CD4-positive, alpha-beta T cell treated with Interleukin-6 at 100 ng/mL for 8 hours (primary cell): ENCODE measurements around the gene TUNAR.
"Not testable (repeated sequence)": the region's sequence is repeated elsewhere in the genome, so short reads cannot be mapped to it uniquely, and the experiment has no call there.

ENCODE experiments used
- DNase-seq: peaks from one replicate; pipeline ENCODE4 v3.0.0-alpha.2; 2020; ENCODE audit warnings: mixed read lengths, low spot score

TUNAR gene

GRCh38 chr14:95918466-95918865, 41.8 kb downstream of the TUNAR start:
- no peak for DNase-seq

- no peak for DNase-seq
These were observed 44.3 kb downstream of the TUNAR start for GRCh38 chr14:95920769-95921438.

DNA sequence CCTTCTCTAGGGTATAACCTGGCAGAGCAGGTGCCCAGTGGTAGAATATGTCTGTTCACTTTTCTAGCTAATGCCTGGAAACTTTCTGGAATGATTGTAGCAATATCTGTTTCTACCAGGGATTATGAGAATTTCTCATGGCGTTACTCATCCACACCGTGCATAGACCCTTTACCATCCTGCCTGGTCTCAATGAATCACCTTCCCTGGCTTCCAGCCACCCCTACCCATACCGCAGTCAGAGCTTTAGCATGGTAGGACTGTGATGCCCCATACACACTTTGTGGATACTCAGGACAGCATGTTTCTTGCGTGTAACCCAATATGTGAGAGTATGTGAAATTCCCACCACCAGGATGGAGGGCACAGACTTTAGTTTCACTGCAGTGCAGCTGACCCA, 45.4 kb downstream of the TUNAR start:
- no peak for DNase-seq

DNA sequence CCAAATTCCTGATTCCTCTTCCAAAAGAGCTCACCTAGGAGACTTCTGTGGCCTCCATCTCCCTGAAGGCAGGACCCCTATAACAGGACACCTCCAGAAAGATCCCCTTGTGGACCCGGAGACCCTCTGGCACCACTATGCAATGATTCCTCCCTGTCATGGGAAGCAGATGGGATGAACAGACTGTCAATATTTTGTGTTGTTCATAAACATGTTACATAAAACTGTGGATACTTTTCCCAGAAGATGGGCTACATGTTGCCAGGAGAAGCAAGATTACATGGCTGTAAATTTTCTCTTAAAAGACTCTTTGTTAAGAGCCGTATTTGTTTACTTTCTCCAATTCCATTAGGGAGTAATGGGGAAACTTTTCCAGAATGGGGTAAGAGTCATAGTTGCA, 52.1 kb downstream of the TUNAR start:
- DNase-seq, result no peak

- no peak for DNase-seq
These were observed 54.8 kb downstream of the TUNAR start for GRCh38 chr14:95931384-95931783.

- DNase-seq, result no peak
These were observed 58.7 kb downstream of the TUNAR start for GRCh38 chr14:95935228-95935822.

GRCh38 chr14:95936041-95936440, 59.4 kb downstream of the TUNAR start:
- DNase-seq, result no peak

DNA sequence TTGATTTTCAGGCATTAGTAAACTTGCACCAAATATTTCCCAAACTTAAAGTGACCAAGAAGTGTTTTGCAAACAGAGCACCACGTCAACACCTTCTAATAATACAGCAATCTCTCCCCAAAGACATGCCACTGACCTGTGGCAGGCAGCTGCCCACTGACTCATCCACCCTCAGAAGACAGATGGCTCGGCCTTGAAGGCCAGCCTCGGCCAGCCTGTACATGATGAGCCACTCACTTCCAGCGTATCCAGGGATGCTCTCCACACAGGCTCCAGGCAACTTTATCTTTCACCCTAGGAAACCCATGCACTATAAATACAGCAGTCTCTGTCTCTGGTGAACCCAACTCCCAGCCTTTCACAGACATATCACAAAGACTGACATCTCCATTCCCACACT, 62.7 kb downstream of the TUNAR start:
- no peak for DNase-seq

- DNase-seq, result no peak
These were observed 65.3 kb downstream of the TUNAR start for GRCh38 chr14:95941897-95942296.

DNA sequence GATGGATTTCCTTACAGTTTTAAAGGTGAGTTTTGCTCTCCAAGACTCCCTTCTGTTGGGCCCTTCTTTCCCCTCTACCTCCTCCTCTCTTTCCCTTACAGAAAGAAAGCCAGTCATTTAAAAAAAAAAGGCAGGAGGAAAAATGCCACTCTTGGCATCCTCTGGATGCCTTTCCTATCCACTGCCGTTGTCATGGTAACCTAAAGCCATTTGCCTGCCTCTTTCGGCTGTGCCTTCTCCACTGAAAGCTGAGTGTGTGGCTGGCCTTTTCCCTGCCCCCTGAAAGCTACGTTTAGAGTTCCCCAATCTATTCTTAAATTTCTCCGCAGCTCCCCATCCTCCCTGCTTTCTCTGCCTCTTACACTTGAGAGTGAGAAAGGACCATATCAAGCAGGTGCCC, 67.1 kb downstream of the TUNAR start:
- DNase-seq, result no peak

- DNase-seq, result no peak
These were observed 67.8 kb downstream of the TUNAR start for GRCh38 chr14:95944462-95944861.

GRCh38 chr14:95946867-95947266, 70.2 kb downstream of the TUNAR start:
- DNase-seq, result no peak

- no peak for DNase-seq
These were observed 71.9 kb downstream of the TUNAR start for GRCh38 chr14:95948558-95948981.

DNA sequence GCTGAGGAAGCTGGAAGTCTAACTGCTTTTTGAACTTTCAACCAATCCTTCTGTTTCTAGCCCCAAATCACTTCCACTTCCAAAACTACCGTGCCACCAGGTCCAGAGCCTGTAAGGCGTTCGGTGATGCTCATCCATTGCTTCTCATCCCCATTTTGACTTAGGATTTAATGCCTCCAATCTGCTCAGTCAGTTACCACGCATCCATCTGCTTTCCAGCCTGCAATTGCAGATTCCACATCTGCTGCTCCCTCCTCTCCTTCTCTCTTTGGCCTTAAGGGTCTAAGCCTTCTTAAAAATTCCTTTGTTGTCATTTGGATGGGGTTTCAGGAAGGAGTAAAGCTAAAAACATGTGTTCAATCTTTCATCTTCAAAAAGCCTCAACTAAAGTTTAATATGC, 74.7 kb downstream of the TUNAR start:
- no peak for DNase-seq

DNA sequence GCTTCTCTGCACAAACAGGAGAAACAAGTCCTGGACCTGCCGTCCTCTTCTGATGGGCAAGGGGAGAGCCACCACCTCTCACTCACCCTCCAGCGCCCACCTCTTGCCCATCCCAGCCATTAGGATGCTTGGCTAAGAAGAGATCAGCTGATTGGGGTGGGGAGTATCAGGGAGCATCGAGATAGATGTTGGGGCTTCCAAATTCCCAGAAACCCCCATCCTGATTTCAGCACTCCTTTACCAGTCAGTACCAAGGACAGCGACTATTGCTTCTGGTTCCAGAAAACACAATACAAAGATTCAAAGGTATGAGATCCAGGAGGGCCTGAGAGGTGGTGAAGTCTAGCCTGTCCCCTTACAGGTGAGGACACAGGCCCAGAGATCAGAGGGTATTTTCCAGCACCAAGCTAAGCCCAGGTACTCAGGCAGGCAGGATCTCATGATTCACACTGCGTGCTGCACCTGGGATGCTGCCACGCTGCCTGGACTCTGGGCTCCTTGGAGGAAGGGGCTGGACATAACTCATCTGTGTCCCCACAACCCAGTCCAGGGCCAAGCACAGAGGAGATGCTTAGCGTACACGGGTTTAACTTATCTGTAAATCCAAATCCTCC, 76.6 kb downstream of the TUNAR start:
- no peak for DNase-seq

- no peak for DNase-seq
These were observed 80.2 kb downstream of the TUNAR start for GRCh38 chr14:95956601-95957460.

DNA sequence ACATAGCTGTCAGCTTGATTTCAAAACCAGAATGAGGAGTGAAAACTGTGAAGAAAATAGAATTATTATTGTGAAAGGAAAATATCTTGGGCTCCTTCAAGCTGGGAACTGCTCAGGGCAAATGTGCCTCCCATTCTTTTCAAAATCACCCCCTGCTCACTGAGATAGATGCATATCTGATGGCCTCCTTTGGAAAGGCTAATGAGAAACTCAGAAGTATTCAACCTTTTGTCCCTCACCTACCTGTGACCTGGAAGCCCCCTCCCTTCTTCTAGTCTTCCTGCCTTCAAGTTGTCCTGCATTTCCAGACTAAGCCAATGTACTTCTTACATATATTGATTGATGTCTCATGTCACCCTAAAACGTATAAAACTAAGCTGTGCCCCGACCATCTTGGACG, 81.5 kb downstream of the TUNAR start:
- DNase-seq, result no peak

- no peak for DNase-seq
These were observed 82.7 kb downstream of the TUNAR start for GRCh38 chr14:95959317-95959716.

DNA sequence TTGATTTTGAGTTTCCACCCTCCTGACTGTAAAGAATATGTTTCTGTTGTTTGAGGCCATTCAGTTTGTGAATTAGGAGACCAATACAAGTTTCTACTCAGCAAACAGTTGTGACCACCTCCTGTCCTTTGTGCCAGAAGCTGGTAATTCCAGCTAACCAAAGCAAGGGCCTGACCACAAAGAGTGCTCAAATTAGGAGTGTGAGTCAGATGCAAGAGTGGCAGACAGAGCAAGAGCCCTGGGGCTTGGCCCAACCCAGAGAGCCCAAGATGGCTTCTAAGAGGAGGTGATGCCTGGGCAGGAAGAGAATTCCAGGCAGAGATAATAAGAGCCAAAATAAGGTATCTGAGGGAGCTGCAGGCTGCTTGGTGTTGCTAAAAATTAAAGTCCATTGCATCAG, 84.8 kb downstream of the TUNAR start:
- no peak for DNase-seq

DNA sequence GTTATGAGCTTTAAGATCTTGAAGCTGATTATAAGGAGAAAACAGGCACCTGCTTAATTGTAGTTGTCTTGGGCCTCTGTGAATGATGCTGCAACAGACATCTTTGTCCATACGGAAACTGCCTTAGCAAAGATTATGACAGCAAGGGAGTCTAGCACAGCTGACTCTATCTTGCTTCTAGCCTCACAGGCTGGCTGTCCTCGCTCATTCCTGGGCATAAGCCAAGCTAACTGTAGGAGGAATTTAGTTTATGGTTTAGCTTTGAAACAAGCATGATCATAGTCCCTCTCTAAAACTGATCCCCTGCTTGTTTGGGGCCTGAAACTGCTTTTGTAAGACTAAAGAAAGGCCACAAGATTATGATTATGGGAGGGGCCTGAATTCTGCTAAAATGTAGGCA, 88.3 kb downstream of the TUNAR start:
- no peak for DNase-seq

GRCh38 chr14:95968048-95968447, 91.4 kb downstream of the TUNAR start:
- not testable (repeated sequence) for DNase-seq
